SK-N-MC (cell line): ENCODE measurements around the gene RASGRP3.

ENCODE experiments used
- EZH2 ChIP-seq: fragments of 200-600 bp; sonication (generic); IDR thresholded peaks from one replicate; pipeline ENCODE4 v1.6.1; 2017; ENCODE audit warnings: antibody characterized with exemption
- POLR2AphosphoS5 ChIP-seq: IDR thresholded peaks from 2 replicates; pipeline ENCODE4 v1.6.1; 2012; ENCODE audit warnings: mild to moderate bottlenecking, low read depth, low read length, borderline replicate concordance

- TF ChIP-seq EZH2 (no peak), POLR2AphosphoS5 (no peak)
Observed at GRCh38 chr2:33555681-33556080, 79.2 kb downstream of the RASGRP3 start.
